ENCODE data around the gene BID. TPM values are rescaled to one million over a fixed set of nuclear protein-coding genes. Genes with fewer than 3 reads are reported as not detected.

The BID gene
- total RNA-seq, 4 donors from 2014 or later: 4.6 to 18.3 (median 14.9) TPM

DNA sequence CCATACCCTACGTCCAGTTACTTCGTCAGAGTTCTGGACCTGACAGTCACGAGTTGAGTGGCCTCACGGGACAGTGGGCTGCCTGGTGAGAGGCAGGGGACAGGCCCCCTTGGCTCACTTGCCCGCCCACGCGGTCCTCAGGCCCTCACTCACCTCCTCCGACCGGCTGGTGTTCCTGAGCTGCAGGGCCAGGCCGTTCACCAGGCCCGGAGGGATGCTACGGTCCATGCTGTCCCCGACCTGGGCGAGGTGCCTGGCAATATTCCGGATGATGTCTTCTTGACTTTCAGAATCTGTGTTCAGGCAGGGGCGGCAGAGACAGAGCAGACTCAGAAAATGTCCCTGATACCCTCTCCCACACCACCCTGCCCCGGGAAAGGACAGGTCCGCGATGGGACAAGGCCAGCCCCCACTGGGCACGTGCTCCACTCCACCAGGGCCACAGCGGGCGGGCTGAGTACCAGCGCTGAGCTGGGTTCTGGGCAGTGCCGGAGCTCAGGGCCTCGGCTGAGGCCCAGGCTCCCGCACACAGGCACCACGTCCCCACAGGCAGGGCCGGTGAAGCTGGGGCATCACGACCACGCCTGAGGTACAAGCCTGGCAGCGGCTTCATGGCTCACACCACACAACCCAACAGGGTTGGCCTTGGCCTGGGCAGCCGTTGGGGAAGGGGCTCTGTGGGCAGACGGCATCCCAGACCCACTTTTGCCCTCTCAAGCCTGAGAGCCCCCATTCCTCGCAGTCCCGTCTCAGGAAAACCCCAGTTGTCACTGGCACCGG lies 34.9 kb downstream of the BID start:
- intact Hi-C loops (cut with DNase I): no loop called here
- 88 to 91% methylated on average over 20 to 28 of the region's 36 CpGs for WGBS, 2 donors
- no peak overlapping the region for H3K27ac ChIP-seq
- H3K4me3 ChIP-seq (replicated peaks in 1 of 3): no peak overlapping the region
- no peaks in the 10 kb centered on the region for H3K27me3 ChIP-seq
- H3K9me3 ChIP-seq: no peaks in the 10 kb centered on the region
- TF ChIP-seq, protein P1, sequence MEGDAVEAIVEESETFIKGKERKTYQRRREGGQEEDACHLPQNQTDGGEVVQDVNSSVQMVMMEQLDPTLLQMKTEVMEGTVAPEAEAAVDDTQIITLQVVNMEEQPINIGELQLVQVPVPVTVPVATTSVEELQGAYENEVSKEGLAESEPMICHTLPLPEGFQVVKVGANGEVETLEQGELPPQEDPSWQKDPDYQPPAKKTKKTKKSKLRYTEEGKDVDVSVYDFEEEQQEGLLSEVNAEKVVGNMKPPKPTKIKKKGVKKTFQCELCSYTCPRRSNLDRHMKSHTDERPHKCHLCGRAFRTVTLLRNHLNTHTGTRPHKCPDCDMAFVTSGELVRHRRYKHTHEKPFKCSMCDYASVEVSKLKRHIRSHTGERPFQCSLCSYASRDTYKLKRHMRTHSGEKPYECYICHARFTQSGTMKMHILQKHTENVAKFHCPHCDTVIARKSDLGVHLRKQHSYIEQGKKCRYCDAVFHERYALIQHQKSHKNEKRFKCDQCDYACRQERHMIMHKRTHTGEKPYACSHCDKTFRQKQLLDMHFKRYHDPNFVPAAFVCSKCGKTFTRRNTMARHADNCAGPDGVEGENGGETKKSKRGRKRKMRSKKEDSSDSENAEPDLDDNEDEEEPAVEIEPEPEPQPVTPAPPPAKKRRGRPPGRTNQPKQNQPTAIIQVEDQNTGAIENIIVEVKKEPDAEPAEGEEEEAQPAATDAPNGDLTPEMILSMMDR (IDR thresholded peaks at IDR 0.05): no peak
- TF ChIP-seq POLR2A (IDR thresholded peaks at IDR 0.05): no peak
- no peak for DNase-seq
- H3K4me1 ChIP-seq: no peaks in the 10 kb centered on the region
- H3K36me3 ChIP-seq: no peaks in the 10 kb centered on the region

DNA sequence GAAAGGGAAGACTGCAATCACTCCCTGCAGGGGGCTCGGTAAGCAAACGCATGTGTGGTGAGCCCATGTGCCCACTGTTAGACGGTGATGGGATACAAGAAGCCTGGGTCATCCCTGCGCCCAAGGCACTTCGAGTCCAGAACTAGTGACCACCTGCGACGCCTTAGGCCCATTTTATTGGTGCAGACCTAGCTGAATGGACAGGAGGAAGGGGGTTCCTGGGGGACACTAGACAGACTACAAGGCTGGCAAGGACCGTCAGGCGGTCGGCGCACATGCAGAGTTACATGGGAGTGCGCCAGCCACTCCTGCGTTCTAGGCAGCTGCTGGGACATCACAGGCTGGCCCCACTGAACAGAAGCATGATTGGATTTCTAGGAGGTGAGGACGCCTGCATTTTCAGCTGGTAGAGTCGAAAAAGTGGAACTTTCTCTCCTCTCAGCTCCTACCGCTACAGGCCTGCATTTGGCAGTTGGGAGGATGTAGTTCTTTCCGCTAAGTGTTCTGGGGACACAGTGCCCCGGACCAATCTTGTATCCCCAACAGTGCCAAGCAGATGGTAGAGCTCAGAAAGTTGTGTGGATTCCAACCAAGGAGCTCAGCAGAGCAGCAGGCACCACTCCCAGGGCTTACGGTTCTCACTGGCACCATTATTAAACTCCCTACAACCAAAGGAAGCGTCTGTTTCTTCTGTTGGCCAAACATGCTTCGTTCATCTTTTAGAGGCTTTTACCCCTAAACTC lies 35.7 kb downstream of the BID start:
- no peaks in the 10 kb centered on the region for H3K27me3 ChIP-seq
- peaks cover 0 to 7% of the 10 kb centered on the region in 2 donors for H3K36me3 ChIP-seq
- DNase-seq: no peak
- H3K4me3 ChIP-seq (replicated peaks in 1 of 3): no peak overlapping the region
- TF ChIP-seq, protein P1 (IDR thresholded peaks at IDR 0.05): no peak
- TF ChIP-seq POLR2A (IDR thresholded peaks at IDR 0.05): no peak
- H3K9me3 ChIP-seq: no peaks in the 10 kb centered on the region
- no peak overlapping the region for H3K27ac ChIP-seq
- intact Hi-C loops (cut with DNase I): no loop called here
- no peaks in the 10 kb centered on the region for H3K4me1 ChIP-seq
- 88 to 89% methylated on average over 20 to 21 of the region's 21 CpGs for WGBS, 2 donors

DNA sequence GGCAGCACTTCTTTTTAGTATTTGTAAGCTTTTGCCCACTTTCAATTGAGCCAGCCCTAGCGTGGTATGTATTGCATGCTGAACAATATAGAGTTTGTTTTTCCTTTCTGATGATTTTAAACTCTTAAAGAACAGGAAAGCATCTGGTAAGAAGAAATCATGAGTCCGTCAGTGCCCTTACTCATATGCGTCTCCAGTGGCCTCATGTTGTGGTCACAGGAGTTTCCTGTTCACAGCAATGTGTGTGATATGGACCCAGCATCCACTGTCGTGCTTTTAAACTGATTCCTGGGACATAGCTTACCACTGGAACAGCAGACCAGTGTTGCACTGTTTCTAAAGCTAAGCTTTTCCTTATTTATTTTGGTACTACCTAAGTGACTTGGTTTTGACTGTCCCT lies 40.1 kb downstream of the BID start:
- intact Hi-C loops (cut with DNase I): no loop called here
- TF ChIP-seq POLR2A (IDR thresholded peaks at IDR 0.05): no peak
- TF ChIP-seq, protein P1 (IDR thresholded peaks at IDR 0.05): no peak
- peaks cover 23 to 24% of the 10 kb centered on the region in 2 donors for H3K36me3 ChIP-seq
- no peaks in the 10 kb centered on the region for H3K27me3 ChIP-seq
- H3K4me1 ChIP-seq: no peaks in the 10 kb centered on the region
- DNase-seq: no peak
- no peak overlapping the region for H3K27ac ChIP-seq
- WGBS, 2 donors: 79 to 84% methylated on average over 4 of the region's 4 CpGs
- H3K9me3 ChIP-seq: no peaks in the 10 kb centered on the region
- H3K4me3 ChIP-seq (replicated peaks in 1 of 3): no peak overlapping the region

DNA sequence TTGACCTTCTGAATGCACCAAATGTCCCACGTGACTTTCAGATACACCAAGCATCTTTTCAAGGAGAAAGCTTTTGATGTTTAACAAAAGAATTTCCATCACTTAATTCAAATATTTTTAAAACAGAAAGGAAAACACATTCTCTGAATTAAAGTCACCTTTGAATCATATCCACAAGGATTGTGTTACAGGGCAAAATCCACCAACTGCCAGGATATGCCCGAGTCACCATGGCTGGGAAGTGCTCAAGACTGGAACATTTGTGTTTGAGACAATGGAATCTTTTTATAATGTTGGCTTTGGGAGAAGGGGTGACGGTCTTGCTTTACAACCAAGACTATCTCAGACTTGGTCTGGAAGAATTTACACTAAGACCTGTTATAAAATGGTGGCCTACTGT lies 40.8 kb downstream of the BID start:
- intact Hi-C loops (cut with DNase I): no loop called here
- H3K36me3 ChIP-seq: peaks cover 23 to 24% of the 10 kb centered on the region in 2 donors

More for the DNA sequence above, 40.8 kb downstream of the BID start:
- Histone ChIP-seq H3K27me3 (no peaks in the 10 kb centered on the region), H3K9me3 (no peaks in the 10 kb centered on the region), H3K4me3 (replicated peaks in 1 of 3) (no peak overlapping the region), H3K27ac (no peak overlapping the region), H3K4me1 (no peaks in the 10 kb centered on the region)
- TF ChIP-seq, protein P1 (IDR thresholded peaks at IDR 0.05): no peak
- no peak for TF ChIP-seq POLR2A (IDR thresholded peaks at IDR 0.05)
- no peak for DNase-seq
- 83 to 94% methylated on average over 3 of the region's 3 CpGs for WGBS, 2 donors
